Adrenal gland (tissue), 5 donors: ENCODE results near the gene HYAL2.

ENCODE experiments used
- CTCF ChIP-seq, 6 experiments: fragments of 450-650 bp in 4 of 6; fragments of 200-600 bp in 2 of 6; sonication (generic) in 1 of 6; IDR thresholded peaks; 1 replicate in 5 of 6; 2 replicates in 1 of 6; pipeline versions ENCODE4 v1.5.1 to v1.8.0; 2016 to 2021; ENCODE audit warnings: antibody characterized with exemption in 6 of 6, mild to moderate bottlenecking in 2 of 6, moderate library complexity in 1 of 6
- POLR2A ChIP-seq, 2 donors: fragments of 450-650 bp; IDR thresholded peaks; one replicate each; pipeline ENCODE4 v1.6.1; 2017; ENCODE audit warnings: antibody characterized with exemption in 2 of 2, mild to moderate bottlenecking in 2 of 2, moderate library complexity in 1 of 2
- donor health status: DM: no; HTN: no; CAD: no.

- TF ChIP-seq POLR2A (IDR thresholded peaks at IDR 0.05) (peak in 1 of 2 donors; percentile 38), CTCF (IDR thresholded peaks at IDR 0.05) (no peak)
These were observed 18.1 kb upstream of the HYAL2 start, which contains the start of gene RASSF1 for GRCh38 chr3:50340448-50341329.
